Lower leg skin (tissue), 4 donors: ENCODE measurements around the gene SLC25A40. TPM values are rescaled to one million over a fixed set of nuclear protein-coding genes. Genes with fewer than 3 reads are reported as not detected.
"Not testable (repeated sequence)": the region's sequence is repeated elsewhere in the genome, so short reads cannot be mapped to it uniquely, and the experiment has no call there.

Source experiments
- DNase-seq, 2 donors: peaks; one replicate each; pipeline ENCODE4 v3.0.0-alpha.2; 2019; ENCODE audit warnings: low spot score in 2 of 2
- H3K4me3 ChIP-seq: fragments of 200-600 bp; sonication (generic); 2 replicates; pipeline ENCODE4 v1.5.1; 2017; ENCODE audit warnings: mild to moderate bottlenecking, low read depth; ENCODE audit not compliant: poor library complexity, severe bottlenecking
- POLR2A ChIP-seq, 2 donors: fragments of 450-650 bp; IDR thresholded peaks; one replicate each; pipeline ENCODE4 v1.6.1; 2016 to 2017; ENCODE audit warnings: antibody characterized with exemption in 2 of 2, mild to moderate bottlenecking in 1 of 2, moderate library complexity in 1 of 2
- WGBS, 2 donors: methylation state at CpG; one replicate each; pipeline ENCODE4 v1.1.5; 2018; 5-methylcytosine and 5-hydroxymethylcytosine counted together
- intact Hi-C: fragments of 100-400 bp; cut with DNase I; formaldehyde crosslinking; loops from one replicate; pipeline ENCODE4 v1.15.0; 2023; ENCODE audit warnings: low total_unique reads
- total RNA-seq, 4 donors: library from RNA; depleted of rRNA; stranded (reverse); fragments of >200 nt; gene quantifications; one replicate each; pipeline ENCODE4 v1.1.0, GENCODE V29; 2016
- TF ChIP-seq, protein P1 (sequence below), 3 donors: fragments of 450-650 bp; IDR thresholded peaks; one replicate each; pipeline ENCODE4 v1.5.1; 2016; ENCODE audit warnings: antibody characterized with exemption in 3 of 3, mild to moderate bottlenecking in 3 of 3, moderate library complexity in 2 of 3

The SLC25A40 gene
- total RNA-seq, 4 donors from 2014 or later: 13.6 to 37.2 (median 25.0) TPM

DNA sequence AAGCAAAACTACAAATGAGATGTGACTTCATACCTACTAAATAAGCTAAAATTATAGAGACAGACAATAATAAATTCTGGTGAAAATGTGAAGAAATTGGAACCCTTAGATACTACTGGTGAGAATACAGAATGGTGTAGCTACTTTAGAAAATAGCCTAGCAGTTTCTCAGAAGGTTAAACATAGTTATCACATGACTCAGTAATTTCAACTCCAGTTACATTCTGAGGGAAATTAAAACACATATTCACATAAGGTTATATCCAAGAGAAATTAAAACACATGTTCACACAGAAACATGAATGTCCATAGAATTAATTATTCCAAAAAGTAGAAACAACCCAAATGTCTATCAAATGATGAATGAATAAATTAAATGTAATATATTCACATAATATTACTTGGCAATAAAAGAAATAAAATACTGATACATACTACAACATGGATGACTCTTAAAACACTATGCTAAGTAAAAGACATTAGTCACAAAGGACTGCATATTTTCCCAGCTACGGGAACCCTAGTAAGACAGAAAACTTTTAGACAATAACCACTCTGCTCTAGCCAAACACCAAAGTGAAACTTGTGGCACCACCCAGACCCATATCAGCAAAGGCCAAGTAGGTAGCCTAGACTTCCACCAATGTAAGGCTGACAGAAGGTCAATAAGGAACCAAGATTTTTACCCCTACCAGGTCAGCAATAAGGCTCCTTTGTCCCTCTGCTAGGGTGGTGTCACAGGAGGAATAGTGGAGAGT, 25.1 kb downstream of the SLC25A40 start:
- DNase-seq: no peak
- intact Hi-C loops: no loop called here
- WGBS, 2 donors: 91 to 93% methylated on average over 1 of the region's 1 CpG
- TF ChIP-seq, protein P1, sequence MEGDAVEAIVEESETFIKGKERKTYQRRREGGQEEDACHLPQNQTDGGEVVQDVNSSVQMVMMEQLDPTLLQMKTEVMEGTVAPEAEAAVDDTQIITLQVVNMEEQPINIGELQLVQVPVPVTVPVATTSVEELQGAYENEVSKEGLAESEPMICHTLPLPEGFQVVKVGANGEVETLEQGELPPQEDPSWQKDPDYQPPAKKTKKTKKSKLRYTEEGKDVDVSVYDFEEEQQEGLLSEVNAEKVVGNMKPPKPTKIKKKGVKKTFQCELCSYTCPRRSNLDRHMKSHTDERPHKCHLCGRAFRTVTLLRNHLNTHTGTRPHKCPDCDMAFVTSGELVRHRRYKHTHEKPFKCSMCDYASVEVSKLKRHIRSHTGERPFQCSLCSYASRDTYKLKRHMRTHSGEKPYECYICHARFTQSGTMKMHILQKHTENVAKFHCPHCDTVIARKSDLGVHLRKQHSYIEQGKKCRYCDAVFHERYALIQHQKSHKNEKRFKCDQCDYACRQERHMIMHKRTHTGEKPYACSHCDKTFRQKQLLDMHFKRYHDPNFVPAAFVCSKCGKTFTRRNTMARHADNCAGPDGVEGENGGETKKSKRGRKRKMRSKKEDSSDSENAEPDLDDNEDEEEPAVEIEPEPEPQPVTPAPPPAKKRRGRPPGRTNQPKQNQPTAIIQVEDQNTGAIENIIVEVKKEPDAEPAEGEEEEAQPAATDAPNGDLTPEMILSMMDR (IDR thresholded peaks at IDR 0.05): no peak
- no peak for TF ChIP-seq POLR2A (IDR thresholded peaks at IDR 0.05)
- H3K4me3 ChIP-seq: no peak overlapping the region

DNA sequence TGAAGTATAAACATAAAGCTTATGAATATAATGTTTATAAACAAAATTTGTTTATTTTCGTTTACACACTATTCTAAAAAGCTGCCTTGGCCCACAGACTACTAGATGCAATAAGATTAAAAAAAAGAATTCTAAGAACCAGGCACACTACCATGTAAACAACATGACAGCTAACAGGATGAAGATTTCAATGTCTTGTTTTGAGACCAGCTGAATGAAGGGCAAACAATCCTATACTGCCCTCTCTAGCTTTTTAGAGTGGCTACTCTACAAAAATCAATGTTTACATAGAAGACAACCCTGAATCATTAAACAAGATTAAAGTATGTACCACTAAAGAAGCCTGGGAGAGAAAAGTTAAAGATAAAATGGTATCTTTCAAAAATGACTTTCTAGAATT, 38.6 kb downstream of the SLC25A40 start:
- intact Hi-C loops: no loop called here
- DNase-seq: no peak
- no peak overlapping the region for H3K4me3 ChIP-seq
- 47 to 51% methylated on average over 1 of the region's 1 CpG for WGBS, 2 donors
- TF ChIP-seq, protein P1 (IDR thresholded peaks at IDR 0.05): no peak
- no peak for TF ChIP-seq POLR2A (IDR thresholded peaks at IDR 0.05)

DNA sequence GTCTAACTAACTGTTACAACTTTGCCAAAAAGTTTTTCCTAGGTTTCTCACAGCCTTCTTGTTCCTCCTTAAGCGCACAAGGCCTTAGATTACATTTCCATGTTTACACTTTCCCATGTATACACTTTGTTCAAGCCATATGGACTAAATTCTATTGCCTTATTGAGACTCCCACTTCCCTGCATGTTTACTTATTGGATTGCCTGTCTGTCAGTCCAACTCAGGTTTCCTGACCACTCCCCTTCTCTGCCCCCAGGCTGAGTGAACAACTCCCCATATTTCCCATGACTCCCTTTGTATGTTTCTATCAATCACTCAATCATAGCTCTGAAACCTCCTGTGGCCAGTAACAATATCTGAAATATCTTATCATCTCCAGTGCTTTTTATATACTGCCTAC, 43.0 kb downstream of the SLC25A40 start:
- H3K4me3 ChIP-seq: no peak overlapping the region
- intact Hi-C loops: no loop called here
- TF ChIP-seq, protein P1 (IDR thresholded peaks at IDR 0.05): no peak
- TF ChIP-seq POLR2A (IDR thresholded peaks at IDR 0.05): no peak

DNA sequence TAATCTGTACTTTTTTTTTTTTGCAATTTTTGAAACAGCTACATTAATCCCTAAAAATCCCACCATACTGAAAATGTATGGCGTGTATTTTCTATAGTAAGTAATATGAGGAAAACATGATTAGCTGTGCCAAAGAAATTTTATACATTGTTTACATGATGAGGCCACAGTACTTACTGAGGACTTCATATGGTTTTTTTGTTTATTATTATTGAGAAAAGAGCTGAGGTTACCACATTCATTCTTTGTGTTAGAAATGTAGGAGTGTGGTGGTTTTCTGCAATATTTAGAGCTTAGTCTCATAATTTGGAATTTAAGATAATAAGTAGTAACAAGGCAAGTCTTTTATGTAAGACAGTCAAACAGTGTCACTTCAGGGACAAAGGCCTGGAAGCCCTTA, 45.1 kb downstream of the SLC25A40 start:
- DNase-seq: no peak
- 96 to 100% methylated on average over 1 of the region's 1 CpG for WGBS, 2 donors
- H3K4me3 ChIP-seq: no peak overlapping the region
- no peak for TF ChIP-seq POLR2A (IDR thresholded peaks at IDR 0.05)
- TF ChIP-seq, protein P1 (IDR thresholded peaks at IDR 0.05): no peak
- intact Hi-C loops: no loop called here

More for the DNA sequence above, 43.0 kb downstream of the SLC25A40 start:
- 97% methylated on average over 1 of the region's 1 CpG for WGBS, 2 donors
- no peak for DNase-seq

DNA sequence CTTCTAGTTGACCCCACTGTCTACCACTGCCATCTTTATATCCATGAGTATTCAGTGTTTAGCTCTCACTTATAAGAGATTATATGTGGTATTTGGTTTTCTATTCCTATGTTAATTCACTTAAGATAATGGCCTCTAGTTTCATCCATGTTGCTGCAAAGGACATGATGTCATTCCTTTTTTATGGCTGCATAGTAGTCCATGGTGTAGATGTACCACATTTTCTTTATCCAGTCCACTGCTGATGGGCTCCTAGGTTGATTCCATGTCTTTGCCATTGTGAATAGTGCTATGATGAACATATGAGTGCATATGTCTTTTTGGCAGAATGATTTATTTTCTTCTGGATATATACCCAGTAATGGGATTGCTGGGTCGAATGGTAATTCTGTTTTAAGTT, 47.8 kb downstream of the SLC25A40 start:
- intact Hi-C loops, H3K4me3 ChIP-seq, DNase-seq: not testable (repeated sequence)
- WGBS, 2 donors: 93% methylated on average over 1 of the region's 1 CpG

DNA sequence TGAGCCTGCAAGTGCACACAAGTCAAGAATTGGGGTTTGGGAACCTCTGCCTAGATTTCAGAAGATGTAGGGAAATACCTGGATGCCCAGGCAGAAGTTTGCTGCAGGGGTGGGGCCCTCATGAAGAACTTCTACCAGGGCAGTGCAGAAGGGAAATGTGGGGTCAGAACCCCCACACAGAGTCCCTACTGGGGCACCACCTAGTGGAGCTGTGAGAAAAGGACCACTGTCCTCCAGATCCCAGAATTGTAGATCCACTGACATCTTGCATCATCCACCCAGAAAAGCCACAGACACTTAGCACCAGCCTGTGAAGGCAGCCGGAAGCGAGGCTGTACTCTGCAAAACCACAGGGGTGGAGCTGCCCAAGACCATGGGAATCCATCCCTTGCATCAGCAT, 50.8 kb downstream of the SLC25A40 start:
- intact Hi-C loops, H3K4me3 ChIP-seq, DNase-seq: not testable (repeated sequence)
- 58 to 94% methylated on average over 2 of the region's 2 CpGs for WGBS, 2 donors

DNA sequence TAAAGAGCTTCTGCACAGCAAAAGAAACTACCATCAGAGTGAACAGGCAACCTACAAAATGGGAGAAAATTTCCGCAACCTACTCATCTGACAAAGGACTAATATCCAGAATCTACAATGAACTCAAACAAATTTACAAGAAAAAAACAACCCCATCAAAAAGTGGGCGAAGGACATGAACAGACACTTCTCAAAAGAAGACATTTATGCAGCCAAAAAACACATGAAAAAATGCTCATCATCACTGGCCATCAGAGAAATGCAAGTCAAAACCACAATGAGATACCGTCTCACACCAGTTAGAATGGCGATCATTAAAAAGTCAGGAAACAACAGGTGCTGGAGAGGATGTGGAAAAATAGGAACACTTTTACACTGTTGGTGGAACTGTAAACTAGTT, 54.1 kb downstream of the SLC25A40 start:
- DNase-seq, intact Hi-C loops, H3K4me3 ChIP-seq: not testable (repeated sequence)
- 95 to 100% methylated on average over 3 of the region's 4 CpGs for WGBS, 2 donors
